ENCODE results near the gene DAGLA.

GRCh38 chr11:61774411-61774810 lies 94.2 kb downstream of the DAGLA start:
- no peak for TF ChIP-seq CTCF (conservative IDR thresholded peaks at IDR 0.05; ENCODE audit: low read depth, low read length)
- no peak for TF ChIP-seq EZH2 (IDR thresholded peaks at IDR 0.05; ENCODE audit: borderline replicate concordance, low read depth, low read length, poor library complexity, severe bottlenecking)
